NCI-H2227 (cell line): ENCODE results near the gene SC5D.

Source experiments
- DNase-seq: peaks from one replicate; lab custom pipeline; 2025; ENCODE audit not compliant: unreplicated experiment; lab: John Stamatoyannopoulos, UW

Gene SC5D

GRCh38 chr11:121291896-121292494 is 576 bp upstream of the SC5D start:
- DNase-seq: peak; percentile 44

GRCh38 chr11:121293288-121293594 is 670 bp downstream of the SC5D start:
- DNase-seq: no peak

- no peak for DNase-seq
Measured at GRCh38 chr11:121295246-121296029, 2.9 kb downstream of the SC5D start.

GRCh38 chr11:121297872-121298271 is 5.3 kb downstream of the SC5D start:
- no peak for DNase-seq

- no peak for DNase-seq
Measured at GRCh38 chr11:121298774-121299173, 6.2 kb downstream of the SC5D start.

- DNase-seq: no peak
Measured at GRCh38 chr11:121299417-121299816, 6.8 kb downstream of the SC5D start.

- peak; percentile 24 for DNase-seq
Measured at GRCh38 chr11:121300313-121300971, 7.9 kb downstream of the SC5D start.

- DNase-seq: no peak
Measured at GRCh38 chr11:121300972-121301699, 8.6 kb downstream of the SC5D start.

- DNase-seq: no peak
Measured at GRCh38 chr11:121304759-121305158, 12.2 kb downstream of the SC5D start.

- no peak for DNase-seq
Measured at GRCh38 chr11:121308816-121309215, 16.2 kb downstream of the SC5D start.

- no peak for DNase-seq
Measured at GRCh38 chr11:121309688-121310087, 17.1 kb downstream of the SC5D start.

- no peak for DNase-seq
Measured at GRCh38 chr11:121310908-121311307, 18.3 kb downstream of the SC5D start.

- DNase-seq: no peak
Measured at GRCh38 chr11:121311373-121311772, 18.8 kb downstream of the SC5D start.

- DNase-seq: no peak
Measured at GRCh38 chr11:121312483-121312882, 19.9 kb downstream of the SC5D start.

- DNase-seq: peak; percentile 79
Measured at GRCh38 chr11:121318848-121319834, 26.6 kb downstream of the SC5D start.

GRCh38 chr11:121321614-121322243 is 29.2 kb downstream of the SC5D start:
- peak; percentile 2 for DNase-seq

GRCh38 chr11:121323046-121323607 is 30.6 kb downstream of the SC5D start:
- DNase-seq: peak; percentile 15

- no peak for DNase-seq
Measured at GRCh38 chr11:121326230-121326629, 33.7 kb downstream of the SC5D start.

GRCh38 chr11:121327553-121327952 is 35.0 kb downstream of the SC5D start:
- DNase-seq: no peak
